ENCODE results near the gene ANXA2R. TPM values are rescaled to one million over a fixed set of nuclear protein-coding genes. Genes with fewer than 3 reads are reported as not detected.
"Not testable (repeated sequence)": the region's sequence is repeated elsewhere in the genome, so short reads cannot be mapped to it uniquely, and the experiment has no call there.

The ANXA2R gene, protein sequence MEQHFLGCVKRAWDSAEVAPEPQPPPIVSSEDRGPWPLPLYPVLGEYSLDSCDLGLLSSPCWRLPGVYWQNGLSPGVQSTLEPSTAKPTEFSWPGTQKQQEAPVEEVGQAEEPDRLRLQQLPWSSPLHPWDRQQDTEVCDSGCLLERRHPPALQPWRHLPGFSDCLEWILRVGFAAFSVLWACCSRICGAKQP
- 10 to 100 TPM; 29.5 to 32.0 TPM for total RNA-seq

DNA sequence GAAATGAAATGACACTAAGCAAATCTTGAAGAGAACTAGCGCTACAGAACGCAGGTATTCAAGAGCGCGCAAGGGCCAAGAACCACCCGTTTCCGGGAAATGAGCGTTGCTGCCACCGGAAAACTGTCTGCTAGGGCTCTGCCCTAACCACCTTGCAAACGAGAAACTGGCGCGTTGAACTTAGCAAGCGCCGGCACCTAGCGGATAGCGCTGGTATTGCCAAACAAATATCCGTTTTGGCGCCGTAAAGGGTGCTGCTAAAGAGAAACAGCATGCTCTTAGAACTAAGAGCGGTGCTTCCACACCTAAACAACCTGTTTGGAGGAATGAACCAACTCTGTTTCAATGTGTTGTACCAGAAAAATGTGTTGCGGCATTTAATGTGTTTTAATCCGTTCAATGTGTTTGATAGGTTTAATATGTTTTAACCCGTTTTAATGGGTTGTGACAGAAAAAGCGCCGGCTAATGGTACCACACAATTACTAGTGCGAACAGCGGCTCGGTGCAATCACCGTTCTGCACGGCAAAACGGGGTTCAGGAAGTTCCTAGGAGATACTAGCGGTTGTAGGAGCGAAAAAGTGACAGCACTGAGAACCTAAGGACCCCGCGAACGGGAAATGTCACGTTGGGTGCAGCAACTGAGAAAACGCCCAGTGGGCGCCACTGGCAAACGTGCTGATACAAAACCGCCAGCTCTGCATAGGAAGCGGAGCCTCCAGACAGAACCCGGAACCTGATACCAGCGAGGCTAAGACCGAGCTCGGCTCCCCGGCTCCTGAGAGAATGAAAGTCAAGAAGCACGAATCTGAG is at the start of gene ANXA2R:
TSS of gene ANXA2R (minus strand) at position 33 of the 812 bp plus-strand sequence. CDS start 273 bp downstream, outside the sequence.
- Mint-ChIP-seq H3K27ac (peak within 1 kb of the TSS; percentile 99), H3K9me3 (no peaks in the 10 kb centered on the region), H3K27me3 (no peaks in the 10 kb centered on the region), H3K36me3 (ENCODE audit: low read depth) (peaks cover 45% of the 10 kb centered on the region), H3K4me1 (peaks cover 41% of the 10 kb centered on the region), H3K4me3 (peak within 1 kb of the TSS; percentile 94)
- DNase-seq = peak; percentile 98
- ChIA-PET CTCF (interaction anchor here (0.6 to 4.8 kb wide), 23 partner anchors 10 to 350 kb away, joined by 3 to 70 read pairs (median 5); partner anchors contain the start of genes HMGCS1 and ZNF131), POLR2A (interaction anchor here (0.7 to 6.1 kb wide), 13 partner anchors 22 to 443 kb away, joined by 3 to 108 read pairs (median 11); partner anchors contain the start of genes TMEM267 and ZNF131)

DNA sequence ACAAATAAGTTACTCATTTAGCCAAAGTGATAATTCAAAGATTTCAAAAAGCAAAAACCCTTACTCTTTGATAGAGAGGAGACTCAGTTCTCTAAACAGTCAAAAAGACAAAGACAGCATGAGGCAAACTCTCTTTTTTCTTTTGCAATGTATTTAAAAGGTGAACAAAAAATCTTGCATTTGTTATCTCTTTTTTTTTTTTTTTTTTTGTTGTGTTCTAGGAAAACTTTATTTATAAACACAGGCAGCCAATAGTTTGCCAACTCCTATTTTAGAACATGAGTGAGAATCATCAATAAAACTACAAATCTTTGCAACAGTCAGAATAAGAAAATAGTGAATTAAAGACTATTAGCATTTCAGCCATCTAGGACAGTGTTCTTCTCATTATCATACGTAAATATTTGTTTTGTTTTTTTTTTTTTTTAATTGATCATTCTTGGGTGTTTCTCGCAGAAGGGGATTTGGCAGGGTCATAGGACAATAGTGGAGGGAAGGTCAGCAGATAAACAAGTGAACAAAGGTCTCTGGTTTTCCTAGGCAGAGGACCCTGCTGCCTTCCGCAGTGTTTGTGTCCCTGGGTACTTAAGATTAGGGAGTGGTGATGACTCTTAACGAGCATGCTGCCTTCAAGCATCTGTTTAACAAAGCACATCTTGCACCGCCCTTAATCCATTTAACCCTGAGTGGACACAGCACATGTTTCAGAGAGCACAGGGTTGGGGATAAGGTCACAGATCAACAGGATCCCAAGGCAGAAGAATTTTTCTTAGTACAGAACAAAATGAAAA is 46.2 kb upstream of the ANXA2R start:
- H3K4me1 Mint-ChIP-seq, CTCF ChIA-PET, H3K9me3 Mint-ChIP-seq, DNase-seq, POLR2A ChIA-PET, H3K27me3 Mint-ChIP-seq, H3K4me3 Mint-ChIP-seq: not testable (repeated sequence)
- H3K27ac Mint-ChIP-seq = peak overlapping the region; percentile 25
- peaks cover 33% of the 10 kb centered on the region for H3K36me3 Mint-ChIP-seq (ENCODE audit: low read depth)

DNA sequence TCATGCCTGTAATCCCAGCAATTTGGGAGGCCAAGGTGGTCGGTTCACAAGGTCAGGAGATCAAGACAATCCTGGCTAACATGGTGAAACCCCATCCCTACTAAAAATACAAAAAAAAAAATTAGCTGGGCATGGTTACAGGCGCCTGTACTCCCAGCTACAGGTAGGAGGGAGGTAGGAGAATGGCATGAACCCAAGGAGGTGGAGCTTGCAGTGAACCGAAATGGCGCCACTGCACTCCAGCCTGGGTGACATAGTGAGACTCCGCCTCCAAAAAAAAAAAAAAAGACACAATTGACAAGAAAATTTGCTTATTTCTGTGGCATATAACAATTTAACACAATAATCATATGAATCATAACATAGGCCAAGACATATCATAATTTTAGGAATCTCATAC is 45.3 kb upstream of the ANXA2R start:
- Mint-ChIP-seq H3K9me3 (no peaks in the 10 kb centered on the region), H3K4me1 (no peaks in the 10 kb centered on the region), H3K4me3 (no peak overlapping the region), H3K27ac (no peak overlapping the region), H3K27me3 (no peaks in the 10 kb centered on the region), H3K36me3 (ENCODE audit: low read depth) (peaks cover 41% of the 10 kb centered on the region)
- CTCF ChIA-PET = no interaction called here
- DNase-seq = no peak
- POLR2A ChIA-PET = no interaction called here

DNA sequence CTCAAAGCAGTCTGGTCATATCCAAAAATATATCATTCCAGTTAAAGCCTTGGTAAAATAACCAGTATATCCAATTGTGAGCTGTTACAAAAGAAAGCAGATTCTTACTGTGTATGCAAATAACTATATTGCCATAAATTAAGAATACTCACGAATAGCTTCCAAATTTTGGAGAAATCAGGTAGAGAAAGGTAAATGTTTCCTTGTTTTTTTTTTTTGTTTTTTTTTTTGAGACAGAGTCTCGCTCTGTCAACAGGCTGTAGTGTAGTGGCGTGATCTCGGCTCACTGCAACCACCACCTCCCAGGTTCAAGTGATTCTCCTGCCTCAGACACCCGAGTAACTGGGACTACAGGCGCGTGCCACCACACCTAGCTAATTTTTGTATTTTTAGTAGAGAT is 44.3 kb upstream of the ANXA2R start:
- H3K4me3 Mint-ChIP-seq = not testable (repeated sequence)
- CTCF ChIA-PET = interaction anchor here (0.5 to 1.0 kb wide), 2 partner anchors 11 to 15 kb away, joined by 3 to 4 read pairs; no protein-coding TSS in a partner anchor

DNA sequence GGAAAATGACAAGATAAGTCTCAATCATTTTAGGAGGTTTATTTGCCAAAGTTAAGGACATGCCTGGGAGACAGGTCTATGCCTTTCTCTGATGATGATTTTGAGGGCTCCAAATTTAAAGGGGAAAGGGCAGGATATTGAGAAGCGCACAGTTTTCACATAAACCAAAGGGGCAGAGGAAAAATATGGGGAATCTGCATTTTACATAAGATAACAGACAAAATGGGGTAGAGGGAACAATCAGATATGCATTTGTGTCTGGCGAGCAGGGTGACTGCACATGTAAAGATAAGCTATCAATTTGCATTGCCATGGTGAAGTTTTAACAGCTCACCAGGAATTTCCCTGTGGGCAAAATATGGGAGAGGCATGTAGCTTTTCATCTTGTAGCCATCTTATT is 41.2 kb upstream of the ANXA2R start:
- H3K4me1 Mint-ChIP-seq, CTCF ChIA-PET, H3K27ac Mint-ChIP-seq, H3K9me3 Mint-ChIP-seq, POLR2A ChIA-PET, H3K4me3 Mint-ChIP-seq, H3K27me3 Mint-ChIP-seq, DNase-seq: not testable (repeated sequence)
- peaks cover 57% of the 10 kb centered on the region for H3K36me3 Mint-ChIP-seq (ENCODE audit: low read depth)

More for the DNA sequence above, 44.3 kb upstream of the ANXA2R start:
- H3K27me3 Mint-ChIP-seq, DNase-seq, H3K9me3 Mint-ChIP-seq, H3K4me1 Mint-ChIP-seq, POLR2A ChIA-PET, H3K27ac Mint-ChIP-seq: not testable (repeated sequence)
- H3K36me3 Mint-ChIP-seq (ENCODE audit: low read depth) = peaks cover 41% of the 10 kb centered on the region

DNA sequence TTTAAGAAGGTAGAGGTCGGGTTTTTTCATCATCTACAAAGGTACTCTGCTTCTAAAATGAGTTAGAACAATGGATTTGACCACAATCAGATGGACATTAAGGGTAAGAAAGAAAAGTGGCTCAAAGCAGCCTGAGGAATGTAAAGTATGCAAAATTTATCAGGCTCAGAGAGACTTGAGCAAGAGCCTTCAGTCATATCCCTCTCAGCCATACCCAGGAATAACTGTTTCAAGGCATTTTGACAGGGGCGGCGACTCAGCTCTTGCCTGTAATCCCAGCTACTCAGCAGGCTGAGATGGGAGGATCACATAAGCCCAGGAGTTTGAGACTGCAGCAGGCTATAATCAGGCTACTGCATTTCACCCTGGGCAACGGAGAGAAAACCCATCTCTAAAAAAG is 38.8 kb upstream of the ANXA2R start:
- no peaks in the 10 kb centered on the region for H3K27me3 Mint-ChIP-seq
- H3K4me3 Mint-ChIP-seq = no peak overlapping the region
- ChIA-PET POLR2A (no interaction called here), CTCF (no interaction called here)
- H3K9me3 Mint-ChIP-seq = no peaks in the 10 kb centered on the region
- no peak for DNase-seq
- no peak overlapping the region for H3K27ac Mint-ChIP-seq
- H3K36me3 Mint-ChIP-seq (ENCODE audit: low read depth) = peaks cover 57% of the 10 kb centered on the region
- peaks cover 23% of the 10 kb centered on the region for H3K4me1 Mint-ChIP-seq

DNA sequence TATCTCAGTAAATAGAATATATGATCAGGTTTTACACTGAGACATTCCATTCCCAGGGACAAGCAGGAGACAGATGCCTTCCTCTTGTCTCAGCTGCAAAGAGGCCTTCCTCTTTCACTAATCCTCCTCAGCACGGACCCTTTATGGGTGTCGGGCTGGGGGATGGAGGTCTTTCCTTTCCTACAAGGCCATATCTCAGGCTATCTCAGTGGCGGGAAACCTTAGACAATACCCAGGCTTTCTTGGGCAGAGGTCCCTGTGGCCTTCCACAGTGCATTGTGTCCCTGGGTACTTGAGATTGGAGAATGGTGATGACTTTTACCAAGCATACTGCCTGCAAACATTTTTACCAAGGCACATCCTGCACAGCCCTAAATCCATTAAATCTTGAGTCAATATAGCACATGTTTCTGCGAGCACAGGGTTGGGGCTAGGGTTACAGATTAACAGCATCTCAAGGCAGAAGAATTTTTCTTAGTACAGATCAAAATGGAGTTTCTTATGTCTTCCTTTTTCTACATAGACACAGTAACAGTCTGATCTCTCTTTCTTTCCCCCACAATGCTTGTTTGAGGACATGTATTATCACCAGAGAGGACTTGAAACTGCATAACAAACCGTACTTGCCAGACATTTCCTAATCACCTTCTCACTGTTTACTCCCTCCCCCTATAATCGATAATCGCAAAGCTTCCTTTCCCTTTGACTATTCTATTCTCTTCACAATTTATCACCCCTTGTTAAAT is 37.5 kb upstream of the ANXA2R start:
- POLR2A ChIA-PET, CTCF ChIA-PET, H3K4me3 Mint-ChIP-seq, H3K9me3 Mint-ChIP-seq, DNase-seq, H3K27me3 Mint-ChIP-seq, H3K27ac Mint-ChIP-seq: not testable (repeated sequence)
- Mint-ChIP-seq H3K36me3 (ENCODE audit: low read depth) (peaks cover 56% of the 10 kb centered on the region), H3K4me1 (peaks cover 33% of the 10 kb centered on the region)

DNA sequence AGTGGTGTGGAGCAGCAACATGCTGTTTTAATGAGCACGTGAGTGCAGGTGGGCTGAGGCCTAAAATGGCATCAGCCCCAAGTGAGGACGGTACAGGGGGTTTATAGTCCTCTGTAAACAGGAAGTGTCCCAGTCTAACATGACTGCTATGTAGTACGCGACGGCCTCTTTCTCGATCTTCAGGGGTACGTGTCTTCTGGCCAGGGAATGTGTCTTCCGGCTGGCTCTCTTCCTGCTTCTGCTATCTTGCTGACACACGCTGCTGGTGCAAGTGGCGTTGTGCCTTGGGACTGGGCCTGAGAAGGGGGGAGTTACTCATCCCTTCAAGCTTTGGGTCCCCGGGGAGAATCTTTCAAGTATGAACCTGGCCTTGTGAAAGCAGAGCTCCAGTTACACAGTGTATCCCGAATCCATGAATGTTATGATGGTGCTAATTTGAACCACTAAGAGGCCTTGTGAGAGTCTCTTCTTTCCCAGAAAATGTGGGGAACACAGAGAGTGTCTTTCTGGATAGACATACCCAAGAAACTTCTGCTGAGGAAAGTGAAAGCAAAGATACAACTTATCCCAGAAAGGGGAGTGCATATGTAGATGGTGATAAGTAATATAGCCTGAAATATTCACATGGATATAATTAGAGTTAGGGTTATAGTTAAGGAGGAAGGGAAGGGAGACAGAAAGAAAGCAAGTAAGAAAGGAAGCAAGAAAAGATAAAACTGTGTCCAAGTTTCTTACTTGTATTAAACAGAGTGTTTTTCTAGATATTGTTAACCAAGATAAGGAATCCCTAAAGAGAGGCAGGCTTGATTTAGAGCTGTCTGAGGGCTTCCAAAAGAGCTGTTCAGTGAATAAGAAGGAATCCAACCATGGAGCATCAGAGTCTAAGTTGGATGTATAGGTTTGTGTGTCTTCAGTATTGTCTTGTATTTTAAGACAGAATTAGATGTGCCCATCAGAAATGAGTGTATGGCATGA is 35.5 kb upstream of the ANXA2R start:
- Mint-ChIP-seq H3K27me3 (no peaks in the 10 kb centered on the region), H3K36me3 (ENCODE audit: low read depth) (peaks cover 48% of the 10 kb centered on the region), H3K4me3 (no peak overlapping the region), H3K27ac (peak overlapping the region; percentile 63), H3K4me1 (peaks cover 41% of the 10 kb centered on the region), H3K9me3 (no peaks in the 10 kb centered on the region)
- ChIA-PET POLR2A (interaction anchor here (0.5 kb wide), 1 partner anchor 122 kb away, joined by 3 read pairs; no protein-coding TSS in a partner anchor), CTCF (no interaction called here)
- DNase-seq = no peak

DNA sequence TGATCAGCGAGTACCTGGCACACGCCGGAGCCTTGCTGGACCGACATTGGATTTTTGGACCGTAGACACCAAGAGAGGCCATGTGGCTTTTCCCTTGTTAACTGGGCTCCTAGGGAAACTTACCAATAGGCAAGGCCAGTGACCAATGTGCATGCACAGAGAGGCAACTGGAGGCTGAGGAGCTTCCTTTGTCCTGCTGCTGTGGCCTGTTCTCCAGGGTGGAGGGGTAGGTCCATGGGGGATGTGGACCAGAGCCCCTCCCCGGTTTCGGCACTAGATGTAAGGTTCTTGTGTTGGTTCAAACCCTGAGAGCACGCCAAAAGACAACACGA is 34.8 kb upstream of the ANXA2R start:
- H3K36me3 Mint-ChIP-seq (ENCODE audit: low read depth) = peaks cover 50% of the 10 kb centered on the region
- POLR2A ChIA-PET = no interaction called here

DNA sequence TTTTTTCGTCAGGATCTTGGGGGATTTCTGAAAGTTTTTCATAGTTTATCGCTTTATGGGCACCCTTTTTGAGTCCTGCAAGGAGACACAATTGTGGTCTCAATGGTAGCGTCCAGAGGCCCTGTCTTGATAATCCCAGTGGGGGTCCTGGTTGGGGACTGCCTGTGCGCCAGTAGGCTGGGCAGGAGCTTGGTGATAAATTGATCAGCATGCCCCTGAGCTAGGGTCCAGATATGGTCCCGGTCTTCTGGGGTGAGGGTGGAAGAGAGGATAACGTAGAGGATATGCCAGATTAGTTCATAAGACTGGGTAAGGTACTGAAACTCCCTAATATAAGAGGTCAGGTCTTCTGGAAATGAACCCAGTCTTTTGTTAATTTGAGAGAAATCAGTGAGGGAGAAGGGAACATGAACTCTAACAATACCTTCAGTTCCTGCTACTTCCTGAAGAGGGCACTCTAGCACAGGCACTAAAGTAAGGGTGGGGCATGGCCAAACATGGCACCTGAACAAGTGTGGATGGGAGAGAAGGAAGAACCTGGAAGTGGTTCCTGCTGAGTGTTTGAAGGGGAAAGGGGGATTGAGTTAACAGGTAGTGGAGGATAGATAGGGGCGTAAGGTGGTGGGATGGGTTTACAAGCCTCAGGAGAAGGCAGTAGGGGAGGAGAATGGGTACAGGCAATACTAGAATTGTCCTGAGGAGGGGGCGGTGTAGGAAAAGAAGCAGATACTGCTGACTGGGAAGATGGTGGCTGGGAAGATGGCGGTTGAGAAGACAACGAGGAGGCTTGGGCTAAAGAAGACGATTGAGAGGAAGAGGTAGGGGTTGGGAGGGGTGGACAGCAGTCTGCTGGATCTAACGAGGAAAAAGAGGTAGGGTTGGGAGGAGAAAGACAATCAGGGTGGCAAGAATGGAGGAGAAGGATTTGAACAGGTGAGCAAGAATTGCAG is 33.8 kb upstream of the ANXA2R start:
- ChIA-PET CTCF (interaction anchor here (0.7 to 1.4 kb wide), 5 partner anchors 9 to 239 kb away, joined by 3 to 5 read pairs (median 3); partner anchors contain the start of gene HMGCS1), POLR2A (no interaction called here)
- H3K27ac Mint-ChIP-seq = peak overlapping the region; percentile 31
- DNase-seq = peak; percentile 75
- H3K9me3 Mint-ChIP-seq = no peaks in the 10 kb centered on the region
- H3K27me3 Mint-ChIP-seq = no peaks in the 10 kb centered on the region
- H3K4me1 Mint-ChIP-seq = peaks cover 53% of the 10 kb centered on the region
- no peak overlapping the region for H3K4me3 Mint-ChIP-seq
- peaks cover 54% of the 10 kb centered on the region for H3K36me3 Mint-ChIP-seq (ENCODE audit: low read depth)

More for the DNA sequence above, 34.8 kb upstream of the ANXA2R start:
- Mint-ChIP-seq H3K4me1 (peaks cover 45% of the 10 kb centered on the region), H3K27ac (peak overlapping the region; percentile 47), H3K9me3 (no peaks in the 10 kb centered on the region), H3K4me3 (no peak overlapping the region), H3K27me3 (no peaks in the 10 kb centered on the region)
- CTCF ChIA-PET = no interaction called here
- no peak for DNase-seq

DNA sequence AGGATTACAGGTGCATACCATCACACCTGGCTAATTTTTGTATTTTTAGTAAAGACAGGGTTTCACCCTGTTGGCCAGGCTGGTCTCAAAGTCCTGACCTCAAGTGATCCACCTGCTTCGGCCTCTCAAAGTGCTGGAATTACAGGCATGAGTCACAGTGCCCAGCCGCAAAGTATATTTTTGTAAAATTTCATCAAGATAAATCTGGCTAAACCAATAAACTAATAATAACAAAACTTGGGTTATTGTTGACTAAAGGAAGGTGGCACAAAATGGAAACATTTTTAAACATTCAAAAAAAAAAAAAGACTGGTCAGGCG is 29.2 kb upstream of the ANXA2R start:
- DNase-seq, POLR2A ChIA-PET, H3K27me3 Mint-ChIP-seq, CTCF ChIA-PET, H3K9me3 Mint-ChIP-seq: not testable (repeated sequence)
- H3K27ac Mint-ChIP-seq = peak overlapping the region; percentile 12
- H3K36me3 Mint-ChIP-seq (ENCODE audit: low read depth) = peaks cover 46% of the 10 kb centered on the region
- H3K4me1 Mint-ChIP-seq = peaks cover 50% of the 10 kb centered on the region
- peak overlapping the region; percentile 97 for H3K4me3 Mint-ChIP-seq
